Keratinocyte (primary cell): Measurements from ENCODE around the gene CHERP. TPM values are rescaled to one million over a fixed set of nuclear protein-coding genes. Genes with fewer than 3 reads are reported as not detected.

Experiments used
- DNase-seq: peaks from one replicate; pipeline ENCODE4 v3.0.0-alpha.2; 2011; ENCODE audit warnings: low read depth, missing footprints, low spot score
- FAIRE-seq: peaks from 2 replicates; lab custom pipeline; 2011; peaks lifted over from hg19 to GRCh38; lab: Jason Lieb, UNC
- H2AFZ ChIP-seq: 2 replicates; pipeline ENCODE4 v1.6.0; 2012; ENCODE audit warnings: low read length, control low read depth, inconsistent platforms; ENCODE audit not compliant: control insufficient read depth
- H3K27ac ChIP-seq: 2 replicates; pipeline ENCODE4 v1.5.1; 2011; ENCODE audit warnings: low read length; ENCODE audit not compliant: control insufficient read depth, insufficient read depth
- H3K27me3 ChIP-seq: 3 replicates; pipeline ENCODE4 v1.6.0; 2011; ENCODE audit warnings: low read length; ENCODE audit not compliant: control insufficient read depth, insufficient read depth; ENCODE audit errors: extremely low read depth
- H3K36me3 ChIP-seq, 2 experiments: 2 replicates in 1 of 2; 3 replicates in 1 of 2; pipeline ENCODE4 v1.5.1; 2011; ENCODE audit warnings: low read length in 2 of 2, mild to moderate bottlenecking in 1 of 2; ENCODE audit not compliant: control insufficient read depth in 2 of 2, insufficient read depth in 2 of 2; ENCODE audit errors: extremely low read depth in 1 of 2
- H3K4me1 ChIP-seq: 3 replicates; pipeline ENCODE4 v1.5.1; 2011; ENCODE audit warnings: low read length; ENCODE audit not compliant: control insufficient read depth, insufficient read depth; ENCODE audit errors: extremely low read depth
- H3K4me2 ChIP-seq: 3 replicates; pipeline ENCODE4 v1.6.0; 2011; ENCODE audit warnings: low read depth, low read length; ENCODE audit not compliant: control insufficient read depth, insufficient read depth; ENCODE audit errors: extremely low read depth
- H3K4me3 ChIP-seq, 3 experiments: fragments of 200-600 bp in 1 of 3; sonication (generic) in 1 of 3; 2 replicates in 2 of 3; 3 replicates in 1 of 3; pipeline ENCODE4 v1.5.1; 2011 to 2016; ENCODE audit warnings: low read length in 3 of 3, mild to moderate bottlenecking in 3 of 3, control low read depth in 2 of 3, inconsistent platforms in 1 of 3, low read depth in 1 of 3, mixed read lengths in 1 of 3, mixed run types in 1 of 3, moderate library complexity in 1 of 3; ENCODE audit not compliant: control insufficient read depth in 2 of 3, insufficient read depth in 2 of 3; ENCODE audit errors: extremely low read depth in 1 of 3
- H3K79me2 ChIP-seq: 2 replicates; pipeline ENCODE4 v1.6.0; 2012; ENCODE audit warnings: low read length; ENCODE audit not compliant: control insufficient read depth, insufficient read depth
- H3K9ac ChIP-seq: 3 replicates; pipeline ENCODE4 v1.6.0; 2011; ENCODE audit warnings: low read length; ENCODE audit not compliant: control insufficient read depth, insufficient read depth; ENCODE audit errors: extremely low read depth
- H3K9me1 ChIP-seq: 3 replicates; pipeline ENCODE4 v1.6.0; 2011; ENCODE audit warnings: low read length; ENCODE audit not compliant: control insufficient read depth, insufficient read depth; ENCODE audit errors: extremely low read depth
- H3K9me3 ChIP-seq: 2 replicates; pipeline ENCODE4 v1.5.1; 2012; ENCODE audit warnings: low read depth, low read length; ENCODE audit not compliant: control insufficient read depth
- H4K20me1 ChIP-seq: 3 replicates; pipeline ENCODE4 v1.6.0; 2011; ENCODE audit warnings: low read length; ENCODE audit not compliant: control insufficient read depth, insufficient read depth; ENCODE audit errors: extremely low read depth
- EZH2 ChIP-seq: IDR thresholded peaks from one replicate; pipeline ENCODE4 v1.6.1; 2012; ENCODE audit warnings: inconsistent platforms, mild to moderate bottlenecking, low read length, moderate library complexity
- dilution Hi-C: fragments of 300-500 bp; cut with MboI; formaldehyde crosslinking; loops from one replicate; pipeline ENCODE4 v1.7.0; 2020; ENCODE audit warnings: low sequenced_read_pairs; ENCODE audit not compliant: extremely low pct_ligation_motif_present
- polyA plus RNA-seq, 5 experiments: library from polyadenylated mRNA; depleted of rRNA in 3 of 5; stranded (reverse) in 3 of 5; stranded (forward) in 1 of 5; unstranded in 1 of 5; fragments of >200 nt; gene quantifications; 1 replicate in 1 of 5; 2 replicates in 3 of 5; 3 replicates in 1 of 5; pipeline versions ENCODE4 v1.2.1 to v1.2.3, GENCODE V29; 2011 to 2012; ENCODE audit warnings: missing spikeins in 2 of 5, low read depth in 1 of 5, low replicate concordance in 1 of 5
- TF ChIP-seq, protein P1 (sequence below), 3 experiments: IDR thresholded peaks in 1 of 3; conservative IDR thresholded peaks in 1 of 3; optimal IDR thresholded peaks in 1 of 3; 2 replicates in 2 of 3; 3 replicates in 1 of 3; pipeline versions ENCODE3 to v1.5.1; 2011; ENCODE audit warnings: low read length in 3 of 3, mild to moderate bottlenecking in 3 of 3, moderate library complexity in 2 of 3, control low read depth in 1 of 3, inconsistent platforms in 1 of 3; ENCODE audit not compliant: insufficient read depth in 2 of 3; ENCODE audit errors: extremely low read depth in 1 of 3

The CHERP gene
- polyA plus RNA-seq, 1 donor (not counting 4 experiments of a cell fraction or from before 2014, with no cell fraction given) = 3.6 TPM

GRCh38 chr19:16566161-16566560 is 23.9 kb upstream of the CHERP start:
- Histone ChIP-seq H3K9me1 (peaks cover 3% of the 10 kb centered on the region), H3K9ac (no peak overlapping the region), H3K36me3 (peaks cover 28 to 67% of the 10 kb centered on the region in 2 experiments), H3K4me1 (peaks cover 25% of the 10 kb centered on the region), H3K27ac (no peak overlapping the region), H3K9me3 (no peaks in the 10 kb centered on the region), H4K20me1 (no peaks in the 10 kb centered on the region), H3K4me3 (no peak overlapping the region), H3K27me3 (no peaks in the 10 kb centered on the region), H3K4me2 (no peak overlapping the region), H3K79me2 (peaks cover 34% of the 10 kb centered on the region), H2AFZ (no peak overlapping the region)
- dilution Hi-C loops = no loop called here
- FAIRE-seq (no peak), DNase-seq (no peak)
- TF ChIP-seq, protein P1, sequence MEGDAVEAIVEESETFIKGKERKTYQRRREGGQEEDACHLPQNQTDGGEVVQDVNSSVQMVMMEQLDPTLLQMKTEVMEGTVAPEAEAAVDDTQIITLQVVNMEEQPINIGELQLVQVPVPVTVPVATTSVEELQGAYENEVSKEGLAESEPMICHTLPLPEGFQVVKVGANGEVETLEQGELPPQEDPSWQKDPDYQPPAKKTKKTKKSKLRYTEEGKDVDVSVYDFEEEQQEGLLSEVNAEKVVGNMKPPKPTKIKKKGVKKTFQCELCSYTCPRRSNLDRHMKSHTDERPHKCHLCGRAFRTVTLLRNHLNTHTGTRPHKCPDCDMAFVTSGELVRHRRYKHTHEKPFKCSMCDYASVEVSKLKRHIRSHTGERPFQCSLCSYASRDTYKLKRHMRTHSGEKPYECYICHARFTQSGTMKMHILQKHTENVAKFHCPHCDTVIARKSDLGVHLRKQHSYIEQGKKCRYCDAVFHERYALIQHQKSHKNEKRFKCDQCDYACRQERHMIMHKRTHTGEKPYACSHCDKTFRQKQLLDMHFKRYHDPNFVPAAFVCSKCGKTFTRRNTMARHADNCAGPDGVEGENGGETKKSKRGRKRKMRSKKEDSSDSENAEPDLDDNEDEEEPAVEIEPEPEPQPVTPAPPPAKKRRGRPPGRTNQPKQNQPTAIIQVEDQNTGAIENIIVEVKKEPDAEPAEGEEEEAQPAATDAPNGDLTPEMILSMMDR (optimal IDR thresholded peaks at IDR 0.05 in 1 of 3, IDR thresholded peaks at IDR 0.05 in 1 of 3, conservative IDR thresholded peaks at IDR 0.05 in 1 of 3; ENCODE audit: extremely low read depth in 1 of 3, insufficient read depth in 2 of 3, low read length in 3 of 3) = no peak
- TF ChIP-seq EZH2 = no peak

GRCh38 chr19:16564842-16565241 is 22.6 kb upstream of the CHERP start:
- peaks cover 31 to 64% of the 10 kb centered on the region in 2 experiments for H3K36me3 ChIP-seq
- H2AFZ ChIP-seq = no peak overlapping the region
- no peak overlapping the region for H3K9ac ChIP-seq
- peaks cover 12% of the 10 kb centered on the region for H3K4me1 ChIP-seq
- no peak overlapping the region for H3K4me3 ChIP-seq
- no peak for DNase-seq
- no peak overlapping the region for H3K27ac ChIP-seq
- no peak overlapping the region for H3K4me2 ChIP-seq
- H3K27me3 ChIP-seq = no peaks in the 10 kb centered on the region
- no peak for TF ChIP-seq EZH2
- TF ChIP-seq, protein P1 (optimal IDR thresholded peaks at IDR 0.05 in 1 of 3, IDR thresholded peaks at IDR 0.05 in 1 of 3, conservative IDR thresholded peaks at IDR 0.05 in 1 of 3; ENCODE audit: extremely low read depth in 1 of 3, insufficient read depth in 2 of 3, low read length in 3 of 3) = no peak
- dilution Hi-C loops = no loop called here
- FAIRE-seq = no peak
- peaks cover 3% of the 10 kb centered on the region for H3K9me1 ChIP-seq
- no peaks in the 10 kb centered on the region for H3K9me3 ChIP-seq
- peaks cover 21% of the 10 kb centered on the region for H3K79me2 ChIP-seq
- H4K20me1 ChIP-seq = no peaks in the 10 kb centered on the region
